ENCODE results near the gene PNPLA5.

PNPLA5 gene

DNA sequence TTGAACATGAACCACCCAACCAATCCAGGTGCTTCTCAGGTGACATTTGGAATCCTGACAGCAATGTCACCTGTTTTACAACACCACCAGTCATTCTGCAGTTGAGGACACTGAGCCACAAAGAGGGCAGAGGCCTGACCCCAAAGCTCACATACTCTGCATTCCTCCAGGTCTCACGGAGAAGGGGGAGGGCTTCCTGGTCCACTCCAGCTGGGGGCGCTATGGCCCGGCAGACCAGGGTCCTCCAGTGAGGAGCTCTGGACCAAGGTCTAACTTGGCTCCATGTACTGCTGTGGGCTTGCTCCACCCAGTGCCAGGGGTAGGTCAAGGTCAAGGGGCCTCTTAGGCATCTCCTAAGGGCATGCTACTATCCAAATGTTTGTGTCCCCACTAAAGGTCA lies 30.3 kb upstream of the PNPLA5 start (continued):
- TF ChIP-seq, protein P1, sequence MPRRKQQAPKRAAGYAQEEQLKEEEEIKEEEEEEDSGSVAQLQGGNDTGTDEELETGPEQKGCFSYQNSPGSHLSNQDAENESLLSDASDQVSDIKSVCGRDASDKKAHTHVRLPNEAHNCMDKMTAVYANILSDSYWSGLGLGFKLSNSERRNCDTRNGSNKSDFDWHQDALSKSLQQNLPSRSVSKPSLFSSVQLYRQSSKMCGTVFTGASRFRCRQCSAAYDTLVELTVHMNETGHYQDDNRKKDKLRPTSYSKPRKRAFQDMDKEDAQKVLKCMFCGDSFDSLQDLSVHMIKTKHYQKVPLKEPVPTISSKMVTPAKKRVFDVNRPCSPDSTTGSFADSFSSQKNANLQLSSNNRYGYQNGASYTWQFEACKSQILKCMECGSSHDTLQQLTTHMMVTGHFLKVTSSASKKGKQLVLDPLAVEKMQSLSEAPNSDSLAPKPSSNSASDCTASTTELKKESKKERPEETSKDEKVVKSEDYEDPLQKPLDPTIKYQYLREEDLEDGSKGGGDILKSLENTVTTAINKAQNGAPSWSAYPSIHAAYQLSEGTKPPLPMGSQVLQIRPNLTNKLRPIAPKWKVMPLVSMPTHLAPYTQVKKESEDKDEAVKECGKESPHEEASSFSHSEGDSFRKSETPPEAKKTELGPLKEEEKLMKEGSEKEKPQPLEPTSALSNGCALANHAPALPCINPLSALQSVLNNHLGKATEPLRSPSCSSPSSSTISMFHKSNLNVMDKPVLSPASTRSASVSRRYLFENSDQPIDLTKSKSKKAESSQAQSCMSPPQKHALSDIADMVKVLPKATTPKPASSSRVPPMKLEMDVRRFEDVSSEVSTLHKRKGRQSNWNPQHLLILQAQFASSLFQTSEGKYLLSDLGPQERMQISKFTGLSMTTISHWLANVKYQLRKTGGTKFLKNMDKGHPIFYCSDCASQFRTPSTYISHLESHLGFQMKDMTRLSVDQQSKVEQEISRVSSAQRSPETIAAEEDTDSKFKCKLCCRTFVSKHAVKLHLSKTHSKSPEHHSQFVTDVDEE (CRISPR knock-in tag; IDR thresholded peaks at IDR 0.05), result no peak
- no peak for TF ChIP-seq ZFP3 (CRISPR knock-in tag; IDR thresholded peaks at IDR 0.05)
- TF ChIP-seq ISL1 (CRISPR knock-in tag; IDR thresholded peaks at IDR 0.05), result no peak
- no peak for TF ChIP-seq OSR1 (CRISPR knock-in tag; IDR thresholded peaks at IDR 0.05)

DNA sequence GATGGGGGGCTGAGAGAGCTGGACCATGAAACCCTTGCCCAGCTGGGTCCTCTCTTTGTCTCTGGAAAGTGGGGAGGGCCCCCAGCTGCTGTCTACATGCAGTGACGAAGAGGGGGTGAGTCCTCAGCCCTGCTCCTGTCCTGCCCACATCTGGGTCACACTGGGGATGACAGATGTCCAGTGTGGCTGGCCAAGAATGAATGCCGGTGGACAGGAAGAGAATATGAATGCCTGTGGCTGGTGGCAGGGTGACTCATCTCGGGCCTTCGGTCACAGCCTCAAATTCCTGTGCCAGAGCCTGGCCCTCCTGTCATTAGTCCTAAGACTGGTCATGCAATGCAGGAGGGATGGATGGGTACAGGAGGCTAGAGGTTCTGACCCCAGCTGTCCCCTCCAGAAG lies 29.6 kb upstream of the PNPLA5 start:
- TF ChIP-seq ESRRG (CRISPR knock-in tag; IDR thresholded peaks at IDR 0.05) (no peak), BACH2 (CRISPR knock-in tag; IDR thresholded peaks at IDR 0.05; ENCODE audit: borderline replicate concordance) (no peak), TOX (CRISPR knock-in tag; IDR thresholded peaks at IDR 0.05; ENCODE audit: borderline replicate concordance) (no peak), PPARA (CRISPR knock-in tag; IDR thresholded peaks at IDR 0.05; ENCODE audit: borderline replicate concordance) (no peak), ISL1 (CRISPR knock-in tag; IDR thresholded peaks at IDR 0.05) (no peak)
- TF ChIP-seq, protein P2, sequence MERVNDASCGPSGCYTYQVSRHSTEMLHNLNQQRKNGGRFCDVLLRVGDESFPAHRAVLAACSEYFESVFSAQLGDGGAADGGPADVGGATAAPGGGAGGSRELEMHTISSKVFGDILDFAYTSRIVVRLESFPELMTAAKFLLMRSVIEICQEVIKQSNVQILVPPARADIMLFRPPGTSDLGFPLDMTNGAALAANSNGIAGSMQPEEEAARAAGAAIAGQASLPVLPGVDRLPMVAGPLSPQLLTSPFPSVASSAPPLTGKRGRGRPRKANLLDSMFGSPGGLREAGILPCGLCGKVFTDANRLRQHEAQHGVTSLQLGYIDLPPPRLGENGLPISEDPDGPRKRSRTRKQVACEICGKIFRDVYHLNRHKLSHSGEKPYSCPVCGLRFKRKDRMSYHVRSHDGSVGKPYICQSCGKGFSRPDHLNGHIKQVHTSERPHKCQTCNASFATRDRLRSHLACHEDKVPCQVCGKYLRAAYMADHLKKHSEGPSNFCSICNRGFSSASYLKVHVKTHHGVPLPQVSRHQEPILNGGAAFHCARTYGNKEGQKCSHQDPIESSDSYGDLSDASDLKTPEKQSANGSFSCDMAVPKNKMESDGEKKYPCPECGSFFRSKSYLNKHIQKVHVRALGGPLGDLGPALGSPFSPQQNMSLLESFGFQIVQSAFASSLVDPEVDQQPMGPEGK (CRISPR knock-in tag; IDR thresholded peaks at IDR 0.05; ENCODE audit: borderline replicate concordance), result no peak
- no peak; the same call in 2 of the 3 replicates for ATAC-seq

DNA sequence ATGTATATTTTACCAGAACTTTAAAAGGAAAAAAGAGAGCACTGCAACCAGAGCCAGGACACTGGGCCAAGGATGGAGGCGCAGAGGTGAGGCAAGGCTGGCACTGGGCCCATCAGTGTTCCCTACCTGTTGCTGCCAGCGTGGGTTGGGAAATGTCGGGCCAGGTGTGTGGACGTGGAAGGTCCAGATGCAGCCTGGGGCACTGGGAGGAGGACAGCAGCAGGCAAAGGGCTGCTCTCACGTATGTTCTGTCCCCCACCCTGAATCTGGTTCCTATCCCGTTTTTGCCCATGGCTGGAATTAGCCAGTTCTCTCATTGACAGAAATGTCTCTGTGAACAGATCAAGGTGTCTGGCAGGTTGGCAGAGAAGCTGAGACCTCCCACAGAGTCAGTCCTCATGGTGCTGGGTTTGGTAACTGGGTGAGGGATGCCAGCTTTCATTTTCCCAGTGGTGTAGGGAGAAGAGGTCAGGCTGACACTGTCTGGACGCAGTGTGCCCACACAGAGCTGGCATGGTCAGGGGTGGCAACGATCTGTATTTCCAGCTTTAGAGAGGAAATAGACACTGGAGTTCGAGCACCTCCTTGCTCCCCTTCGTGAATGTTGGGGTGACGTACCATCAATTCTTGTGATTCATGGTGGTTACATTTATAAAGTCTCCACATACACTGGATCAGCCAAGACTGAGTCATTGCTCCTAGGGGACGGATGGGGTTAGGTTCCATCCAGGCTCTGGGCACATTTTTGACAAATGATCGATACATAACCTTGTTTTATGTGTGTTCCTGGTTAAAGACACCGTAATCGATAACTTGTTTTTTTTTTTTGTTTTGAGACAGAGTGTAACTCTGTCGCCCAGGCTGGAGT lies 27.5 kb upstream of the PNPLA5 start:
- no peak for ATAC-seq

More for the DNA sequence above, 27.5 kb upstream of the PNPLA5 start:
- TF ChIP-seq CSDC2 (CRISPR knock-in tag; IDR thresholded peaks at IDR 0.05) (no peak), RARB (CRISPR knock-in tag; IDR thresholded peaks at IDR 0.05) (no peak), ZNF70 (CRISPR knock-in tag; IDR thresholded peaks at IDR 0.05) (no peak), ISL1 (CRISPR knock-in tag; IDR thresholded peaks at IDR 0.05) (no peak), BACH2 (CRISPR knock-in tag; IDR thresholded peaks at IDR 0.05; ENCODE audit: borderline replicate concordance) (no peak), PPARA (CRISPR knock-in tag; IDR thresholded peaks at IDR 0.05; ENCODE audit: borderline replicate concordance) (no peak), GLIS3 (CRISPR knock-in tag; IDR thresholded peaks at IDR 0.05) (no peak), ARNTL (CRISPR knock-in tag; IDR thresholded peaks at IDR 0.05; ENCODE audit: borderline replicate concordance, low read depth) (no peak), TCF4 (CRISPR knock-in tag; IDR thresholded peaks at IDR 0.05; ENCODE audit: borderline replicate concordance) (no peak), TOX (CRISPR knock-in tag; IDR thresholded peaks at IDR 0.05; ENCODE audit: borderline replicate concordance) (no peak), ZNF565 (CRISPR knock-in tag; conservative IDR thresholded peaks at IDR 0.05; ENCODE audit: low read depth) (no peak), OSR1 (CRISPR knock-in tag; IDR thresholded peaks at IDR 0.05) (no peak)
- TF ChIP-seq, protein P3, sequence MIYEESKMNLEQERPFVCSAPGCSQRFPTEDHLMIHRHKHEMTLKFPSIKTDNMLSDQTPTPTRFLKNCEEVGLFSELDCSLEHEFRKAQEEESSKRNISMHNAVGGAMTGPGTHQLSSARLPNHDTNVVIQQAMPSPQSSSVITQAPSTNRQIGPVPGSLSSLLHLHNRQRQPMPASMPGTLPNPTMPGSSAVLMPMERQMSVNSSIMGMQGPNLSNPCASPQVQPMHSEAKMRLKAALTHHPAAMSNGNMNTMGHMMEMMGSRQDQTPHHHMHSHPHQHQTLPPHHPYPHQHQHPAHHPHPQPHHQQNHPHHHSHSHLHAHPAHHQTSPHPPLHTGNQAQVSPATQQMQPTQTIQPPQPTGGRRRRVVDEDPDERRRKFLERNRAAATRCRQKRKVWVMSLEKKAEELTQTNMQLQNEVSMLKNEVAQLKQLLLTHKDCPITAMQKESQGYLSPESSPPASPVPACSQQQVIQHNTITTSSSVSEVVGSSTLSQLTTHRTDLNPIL (CRISPR knock-in tag; IDR thresholded peaks at IDR 0.05; ENCODE audit: low read depth), result no peak
- TF ChIP-seq, protein P1 (CRISPR knock-in tag; IDR thresholded peaks at IDR 0.05), result no peak
- TF ChIP-seq, protein P4, sequence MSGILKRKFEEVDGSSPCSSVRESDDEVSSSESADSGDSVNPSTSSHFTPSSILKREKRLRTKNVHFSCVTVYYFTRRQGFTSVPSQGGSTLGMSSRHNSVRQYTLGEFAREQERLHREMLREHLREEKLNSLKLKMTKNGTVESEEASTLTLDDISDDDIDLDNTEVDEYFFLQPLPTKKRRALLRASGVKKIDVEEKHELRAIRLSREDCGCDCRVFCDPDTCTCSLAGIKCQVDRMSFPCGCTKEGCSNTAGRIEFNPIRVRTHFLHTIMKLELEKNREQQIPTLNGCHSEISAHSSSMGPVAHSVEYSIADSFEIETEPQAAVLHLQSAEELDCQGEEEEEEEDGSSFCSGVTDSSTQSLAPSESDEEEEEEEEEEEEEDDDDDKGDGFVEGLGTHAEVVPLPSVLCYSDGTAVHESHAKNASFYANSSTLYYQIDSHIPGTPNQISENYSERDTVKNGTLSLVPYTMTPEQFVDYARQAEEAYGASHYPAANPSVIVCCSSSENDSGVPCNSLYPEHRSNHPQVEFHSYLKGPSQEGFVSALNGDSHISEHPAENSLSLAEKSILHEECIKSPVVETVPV (CRISPR knock-in tag; IDR thresholded peaks at IDR 0.05), result no peak
- TF ChIP-seq, protein P2 (CRISPR knock-in tag; IDR thresholded peaks at IDR 0.05; ENCODE audit: borderline replicate concordance), result no peak

All from SK-N-SH treated with all-trans-retinoic acid at 6 μM for 48 hours (cell line).